Hepatocyte (in vitro differentiated cells): ENCODE measurements around the gene CORO6. TPM values are rescaled to one million over a fixed set of nuclear protein-coding genes. Genes with fewer than 3 reads are reported as not detected.

Experiments
- DNase-seq: peaks from one replicate; pipeline ENCODE4 v3.0.0-alpha.2; 2016; ENCODE audit warnings: low spot score
- H2AFZ ChIP-seq: fragments of 200-600 bp; sonication (generic); 2 replicates; pipeline ENCODE4 v1.6.0; 2016; ENCODE audit warnings: antibody characterized with exemption, mild to moderate bottlenecking
- H3K27ac ChIP-seq: fragments of 200-600 bp; sonication (generic); 2 replicates; pipeline ENCODE4 v1.5.1; 2016; ENCODE audit warnings: mild to moderate bottlenecking
- H3K27me3 ChIP-seq: fragments of 200-600 bp; sonication (generic); 2 replicates; pipeline ENCODE4 v1.6.1; 2016
- H3K36me3 ChIP-seq: fragments of 200-600 bp; sonication (generic); replicated peaks from 2 replicates; pipeline ENCODE4 v1.5.1; 2016; ENCODE audit warnings: low read depth; ENCODE audit not compliant: insufficient read depth
- H3K4me1 ChIP-seq: fragments of 200-600 bp; sonication (generic); 2 replicates; pipeline ENCODE4 v1.5.1; 2016; ENCODE audit warnings: mild to moderate bottlenecking, moderate library complexity; ENCODE audit not compliant: insufficient read depth
- H3K4me2 ChIP-seq: fragments of 200-600 bp; sonication (generic); 2 replicates; pipeline ENCODE4 v1.6.0; 2016
- H3K4me3 ChIP-seq: fragments of 200-600 bp; sonication (generic); 2 replicates; pipeline ENCODE4 v1.5.1; 2016; ENCODE audit warnings: mild to moderate bottlenecking
- H3K79me2 ChIP-seq: fragments of 200-600 bp; sonication (generic); 2 replicates; pipeline ENCODE4 v1.6.0; 2017; ENCODE audit warnings: mild to moderate bottlenecking
- H3K9me2 ChIP-seq: fragments of 200-600 bp; sonication (generic); replicated peaks from 2 replicates; pipeline ENCODE4 v1.6.0; 2017; ENCODE audit warnings: mild to moderate bottlenecking; ENCODE audit not compliant: insufficient read depth
- H3K9me3 ChIP-seq: fragments of 200-600 bp; sonication (generic); 2 replicates; pipeline ENCODE4 v1.5.1; 2016; ENCODE audit warnings: low read depth, mild to moderate bottlenecking
- H4K20me1 ChIP-seq: fragments of 200-600 bp; sonication (generic); 2 replicates; pipeline ENCODE4 v1.6.0; 2016; ENCODE audit warnings: mild to moderate bottlenecking; ENCODE audit not compliant: insufficient read depth, poor library complexity, severe bottlenecking
- EZH2 ChIP-seq: fragments of 200-600 bp; sonication (generic); IDR thresholded peaks from 2 replicates; pipeline ENCODE4 v1.6.1; 2016; ENCODE audit warnings: antibody characterized with exemption, mild to moderate bottlenecking, borderline replicate concordance
- EZH2phosphoT487 ChIP-seq: fragments of 200-600 bp; sonication (generic); IDR thresholded peaks from one replicate; pipeline ENCODE4 v1.6.1; 2018; ENCODE audit warnings: antibody characterized with exemption, mild to moderate bottlenecking, low read depth, moderate library complexity; ENCODE audit not compliant: unreplicated experiment, severe bottlenecking
- WGBS: methylation state at CpG from one replicate; pipeline ENCODE4 v1.1.6; 2016; ENCODE audit warnings: low lambda C conversion rate; ENCODE audit errors: missing lambda C conversion rate; 5-methylcytosine and 5-hydroxymethylcytosine counted together
- polyA plus RNA-seq: library from polyadenylated mRNA; unstranded; fragments of >200 nt; fragmentation: Nextera tagmentation; extraction: Ambion mirVana; gene quantifications from 2 replicates; pipeline ENCODE4 v1.2.1, GENCODE V29; 2016
- total RNA-seq: library from RNA; depleted of rRNA; stranded (reverse); fragments of >200 nt; gene quantifications from 2 replicates; pipeline ENCODE4 v1.2.3, GENCODE V29; 2014
- TF ChIP-seq, protein P1 (sequence below): fragments of 200-600 bp; sonication (generic); IDR thresholded peaks from 2 replicates; pipeline ENCODE4 v1.5.1; 2016; ENCODE audit warnings: antibody characterized with exemption, mild to moderate bottlenecking; ENCODE audit not compliant: poor library complexity

Gene CORO6
- total and polyA plus RNA-seq, 2 experiments from 2014 or later, result 0.83 to 1.9 TPM

GRCh38 chr17:29597361-29598172, 25.1 kb downstream of the CORO6 start:
- WGBS, result 46% methylated on average over 13 of the region's 13 CpGs
- no peak for TF ChIP-seq EZH2
- TF ChIP-seq, protein P1, sequence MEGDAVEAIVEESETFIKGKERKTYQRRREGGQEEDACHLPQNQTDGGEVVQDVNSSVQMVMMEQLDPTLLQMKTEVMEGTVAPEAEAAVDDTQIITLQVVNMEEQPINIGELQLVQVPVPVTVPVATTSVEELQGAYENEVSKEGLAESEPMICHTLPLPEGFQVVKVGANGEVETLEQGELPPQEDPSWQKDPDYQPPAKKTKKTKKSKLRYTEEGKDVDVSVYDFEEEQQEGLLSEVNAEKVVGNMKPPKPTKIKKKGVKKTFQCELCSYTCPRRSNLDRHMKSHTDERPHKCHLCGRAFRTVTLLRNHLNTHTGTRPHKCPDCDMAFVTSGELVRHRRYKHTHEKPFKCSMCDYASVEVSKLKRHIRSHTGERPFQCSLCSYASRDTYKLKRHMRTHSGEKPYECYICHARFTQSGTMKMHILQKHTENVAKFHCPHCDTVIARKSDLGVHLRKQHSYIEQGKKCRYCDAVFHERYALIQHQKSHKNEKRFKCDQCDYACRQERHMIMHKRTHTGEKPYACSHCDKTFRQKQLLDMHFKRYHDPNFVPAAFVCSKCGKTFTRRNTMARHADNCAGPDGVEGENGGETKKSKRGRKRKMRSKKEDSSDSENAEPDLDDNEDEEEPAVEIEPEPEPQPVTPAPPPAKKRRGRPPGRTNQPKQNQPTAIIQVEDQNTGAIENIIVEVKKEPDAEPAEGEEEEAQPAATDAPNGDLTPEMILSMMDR, result no peak
- no peak for TF ChIP-seq EZH2phosphoT487

DNA sequence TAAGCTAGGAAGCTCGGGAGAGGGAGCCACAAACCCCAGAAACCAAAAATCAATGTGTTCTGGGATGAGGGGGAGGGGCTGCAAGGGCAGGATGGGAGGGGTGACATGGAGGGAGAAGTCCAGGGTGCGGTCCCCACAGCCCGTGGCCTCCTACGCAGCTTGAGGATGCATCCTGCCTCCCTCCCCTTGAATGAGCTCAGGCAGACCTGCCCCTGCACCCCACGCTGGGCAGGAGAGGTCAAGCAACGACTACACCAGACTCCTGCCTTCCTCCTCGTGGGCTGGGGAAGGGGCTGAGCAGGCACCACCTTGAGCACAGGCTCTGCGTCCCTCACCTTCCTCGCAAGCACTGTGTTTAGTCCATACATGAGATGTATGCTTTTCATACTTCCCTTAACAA, 25.9 kb downstream of the CORO6 start:
- Histone ChIP-seq H3K9me3 (no peaks in the 10 kb centered on the region), H3K79me2 (peaks cover 7% of the 10 kb centered on the region), H3K4me1 (peaks cover 25% of the 10 kb centered on the region), H3K9me2 (no peaks in the 10 kb centered on the region), H3K4me2 (no peak overlapping the region), H3K27me3 (no peaks in the 10 kb centered on the region), H3K4me3 (no peak overlapping the region), H4K20me1 (no peaks in the 10 kb centered on the region), H2AFZ (no peak overlapping the region), H3K27ac (no peak overlapping the region), H3K36me3 (no peaks in the 10 kb centered on the region)
- TF ChIP-seq, protein P1, result no peak
- TF ChIP-seq EZH2phosphoT487, result no peak
- TF ChIP-seq EZH2, result no peak
- 68% methylated on average over 8 of the region's 9 CpGs for WGBS
- no peak for DNase-seq

More at GRCh38 chr17:29597361-29598172, 25.1 kb downstream of the CORO6 start:
- Histone ChIP-seq H3K4me1 (peaks cover 19% of the 10 kb centered on the region), H3K4me2 (peak overlapping the region; percentile 46), H3K27me3 (no peaks in the 10 kb centered on the region), H3K79me2 (peaks cover 7% of the 10 kb centered on the region), H3K4me3 (no peak overlapping the region), H3K36me3 (no peaks in the 10 kb centered on the region), H2AFZ (no peak overlapping the region), H3K9me2 (no peaks in the 10 kb centered on the region), H3K27ac (peak overlapping the region; percentile 11), H3K9me3 (no peaks in the 10 kb centered on the region), H4K20me1 (no peaks in the 10 kb centered on the region)
- no peak for DNase-seq

- WGBS, result 80% methylated on average over 12 of the region's 12 CpGs
- Histone ChIP-seq H3K4me3 (no peak overlapping the region), H3K27ac (no peak overlapping the region), H3K4me2 (no peak overlapping the region), H3K79me2 (peaks cover 7% of the 10 kb centered on the region), H3K27me3 (no peaks in the 10 kb centered on the region), H2AFZ (no peak overlapping the region), H3K36me3 (no peaks in the 10 kb centered on the region), H3K9me3 (no peaks in the 10 kb centered on the region), H3K4me1 (peaks cover 29% of the 10 kb centered on the region), H4K20me1 (no peaks in the 10 kb centered on the region), H3K9me2 (no peaks in the 10 kb centered on the region)
- no peak for DNase-seq
- TF ChIP-seq EZH2 (no peak), EZH2phosphoT487 (no peak)
- TF ChIP-seq, protein P1, result no peak
Observed at GRCh38 chr17:29595943-29596774, 26.6 kb downstream of the CORO6 start.
